ENCODE measurements around the gene AGAP1.

DNA sequence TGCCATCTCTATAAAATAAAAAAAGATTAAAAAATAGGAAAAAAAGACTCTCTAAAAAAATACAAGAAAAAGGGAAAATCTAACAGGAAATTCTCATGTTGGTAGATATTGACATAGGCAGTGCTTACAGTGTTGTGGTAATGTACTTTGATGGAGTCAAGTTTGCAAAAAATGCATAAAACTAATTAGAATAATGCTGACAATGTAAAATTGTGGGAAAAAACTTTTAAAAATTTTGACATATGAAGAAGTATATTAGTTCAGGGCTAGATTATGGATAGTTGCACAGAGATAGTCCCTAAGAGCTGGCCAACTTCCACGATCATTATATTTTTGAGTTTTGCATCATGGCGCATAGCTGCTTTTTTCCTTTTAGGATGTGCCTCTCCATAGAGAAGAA is 601.7 kb downstream of the AGAP1 start:
- TF ChIP-seq EZH2phosphoT487 (IDR thresholded peaks at IDR 0.05; ENCODE audit: borderline replicate concordance, low read length) (no peak), CTCF (IDR thresholded peaks at IDR 0.05; ENCODE audit: low read depth, low read length, poor library complexity, severe bottlenecking) (no peak)

Measured in DOHH2 (cell line).